GM12872 (cell line): ENCODE measurements around the gene ZNF37A.

ENCODE experiments used
- CTCF ChIP-seq: IDR thresholded peaks from 3 replicates; pipeline ENCODE4 v1.5.1; 2011; ENCODE audit warnings: low read depth, mild to moderate bottlenecking, low read length, moderate library complexity; ENCODE audit not compliant: insufficient read depth

The ZNF37A gene

GRCh38 chr10:38163617-38164016 lies 69.5 kb downstream of the ZNF37A start:
- no peak for TF ChIP-seq CTCF

GRCh38 chr10:38174336-38174735 lies 80.2 kb downstream of the ZNF37A start:
- no peak for TF ChIP-seq CTCF

DNA sequence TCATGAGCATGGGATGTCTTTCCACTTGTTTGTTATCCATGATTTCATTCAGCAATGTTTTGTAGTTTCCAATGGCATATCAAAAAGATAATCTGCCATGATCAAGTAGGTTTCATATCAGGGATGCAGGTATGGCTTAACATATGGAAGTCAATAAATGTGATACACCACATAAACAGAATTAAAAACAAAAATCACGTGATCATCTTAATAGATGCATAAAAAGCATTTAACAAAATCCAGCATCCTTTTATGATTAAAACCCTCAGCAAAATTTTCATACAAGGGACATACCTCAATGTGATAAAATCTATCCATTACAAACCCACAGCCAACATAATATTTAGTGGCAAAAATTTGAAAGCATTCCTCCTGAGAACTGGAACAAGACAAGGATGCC lies 90.3 kb downstream of the ZNF37A start:
- TF ChIP-seq CTCF = no peak
